DMS79 (cell line): ENCODE data around the gene CCDC92B.

ENCODE experiments used
- DNase-seq: peaks from one replicate; lab custom pipeline; 2025; lab: John Stamatoyannopoulos, UW

The CCDC92B gene

GRCh38 chr17:2778489-2778888, 29.0 kb upstream of the CCDC92B start:
- DNase-seq: no peak

GRCh38 chr17:2777242-2777867, 27.9 kb upstream of the CCDC92B start:
- DNase-seq: peak; percentile 47

GRCh38 chr17:2776589-2777241, 27.3 kb upstream of the CCDC92B start:
- DNase-seq: peak; percentile 62

GRCh38 chr17:2775206-2775605, 25.8 kb upstream of the CCDC92B start:
- DNase-seq: no peak

GRCh38 chr17:2770129-2770528, 20.7 kb upstream of the CCDC92B start:
- no peak for DNase-seq

- DNase-seq: no peak
Observed at GRCh38 chr17:2758870-2759269, 9.4 kb upstream of the CCDC92B start.

- no peak for DNase-seq
Observed at GRCh38 chr17:2755891-2756724, 6.7 kb upstream of the CCDC92B start.

GRCh38 chr17:2751491-2751890, 2.0 kb upstream of the CCDC92B start:
- no peak for DNase-seq

GRCh38 chr17:2750721-2751120, 1.3 kb upstream of the CCDC92B start:
- no peak for DNase-seq

GRCh38 chr17:2749784-2750181, 331 bp upstream of the CCDC92B start:
- DNase-seq: peak; percentile 38

GRCh38 chr17:2745317-2746037, 4.0 kb downstream of the CCDC92B start:
- no peak for DNase-seq

GRCh38 chr17:2737693-2738092, 11.8 kb downstream of the CCDC92B start:
- no peak for DNase-seq

- DNase-seq: no peak
Observed at GRCh38 chr17:2736956-2737355, 12.5 kb downstream of the CCDC92B start.

- DNase-seq: no peak
Observed at GRCh38 chr17:2735896-2736295, 13.6 kb downstream of the CCDC92B start.

- DNase-seq: no peak
Observed at GRCh38 chr17:2734939-2735338, 14.5 kb downstream of the CCDC92B start.

GRCh38 chr17:2731807-2732206, 17.6 kb downstream of the CCDC92B start:
- no peak for DNase-seq

GRCh38 chr17:2730764-2731353, 18.6 kb downstream of the CCDC92B start:
- no peak for DNase-seq

GRCh38 chr17:2724784-2725164, 24.7 kb downstream of the CCDC92B start:
- DNase-seq: no peak

GRCh38 chr17:2723997-2724783, 25.3 kb downstream of the CCDC92B start:
- no peak for DNase-seq

- DNase-seq: no peak
Observed at GRCh38 chr17:2723505-2723996, 25.9 kb downstream of the CCDC92B start.

- no peak for DNase-seq
Observed at GRCh38 chr17:2722611-2723010, 26.8 kb downstream of the CCDC92B start.
